ENCODE measurements around the gene KCNN2. TPM values are rescaled to one million over a fixed set of nuclear protein-coding genes. Genes with fewer than 3 reads are reported as not detected.

The KCNN2 gene
- total RNA-seq, 3 donors from 2014 or later = 0.16 to 0.33 TPM; not detected in 1

GRCh38 chr5:114360816-114361723 is 800 bp upstream of the KCNN2 start:
- Histone ChIP-seq H3K4me1 (peaks cover 0 to 8% of the 10 kb centered on the region in 2 donors), H3K27ac (no peak overlapping the region), H3K9me3 (no peaks in the 10 kb centered on the region), H3K4me3 (peak overlapping the region; percentile 50 to 70 (median 58)), H3K36me3 (no peaks in the 10 kb centered on the region), H3K27me3 (peaks cover 0 to 54% of the 10 kb centered on the region in 2 donors)
- intact Hi-C loops (cut with DNase I; ENCODE audit: low total_unique reads) = no loop called here
- no peak for DNase-seq (ENCODE audit: low spot score in 2 of 2)
- TF ChIP-seq POLR2AphosphoS5 (IDR thresholded peaks at IDR 0.05) = no peak
- no peak for TF ChIP-seq POLR2A (IDR thresholded peaks at IDR 0.05)
- no peak for TF ChIP-seq CTCF (IDR thresholded peaks at IDR 0.05)

GRCh38 chr5:114362197-114362976 is 517 bp downstream of the KCNN2 start:
- TF ChIP-seq POLR2A (IDR thresholded peaks at IDR 0.05) (no peak), POLR2AphosphoS5 (IDR thresholded peaks at IDR 0.05) (no peak), CTCF (IDR thresholded peaks at IDR 0.05) (no peak)
- intact Hi-C loops (cut with DNase I; ENCODE audit: low total_unique reads) = no loop called here
- no peak for DNase-seq (ENCODE audit: low spot score in 2 of 2)
- H3K4me3 ChIP-seq = peak overlapping the region; percentile 50 to 70 (median 58)
- H3K9me3 ChIP-seq = no peaks in the 10 kb centered on the region
- H3K36me3 ChIP-seq = no peaks in the 10 kb centered on the region
- H3K27me3 ChIP-seq = peaks cover 0 to 63% of the 10 kb centered on the region in 2 donors
- H3K27ac ChIP-seq = no peak overlapping the region
- peaks cover 0 to 8% of the 10 kb centered on the region in 2 donors for H3K4me1 ChIP-seq

GRCh38 chr5:114362977-114363761 is 1.3 kb downstream of the KCNN2 start:
- no peak for TF ChIP-seq CTCF (IDR thresholded peaks at IDR 0.05)
- no peak for DNase-seq (ENCODE audit: low spot score in 2 of 2)
- Histone ChIP-seq H3K27ac (no peak overlapping the region), H3K4me1 (peaks cover 0 to 8% of the 10 kb centered on the region in 2 donors), H3K4me3 (peak overlapping the region; percentile 50 to 70 (median 58)), H3K36me3 (no peaks in the 10 kb centered on the region), H3K27me3 (peaks cover 0 to 63% of the 10 kb centered on the region in 2 donors), H3K9me3 (no peaks in the 10 kb centered on the region)
- intact Hi-C loops (cut with DNase I; ENCODE audit: low total_unique reads) = no loop called here

GRCh38 chr5:114363837-114364236 is 2.0 kb downstream of the KCNN2 start:
- H3K27me3 ChIP-seq = peaks cover 0 to 63% of the 10 kb centered on the region in 2 donors
- intact Hi-C loops (cut with DNase I; ENCODE audit: low total_unique reads) = no loop called here
- H3K4me1 ChIP-seq = peaks cover 0 to 8% of the 10 kb centered on the region in 2 donors
- no peaks in the 10 kb centered on the region for H3K36me3 ChIP-seq
- peak overlapping the region in 2 of 3 donors; percentile 58 to 70 for H3K4me3 ChIP-seq
- no peak overlapping the region for H3K27ac ChIP-seq
- H3K9me3 ChIP-seq = no peaks in the 10 kb centered on the region
- no peak for TF ChIP-seq POLR2A (IDR thresholded peaks at IDR 0.05)
- TF ChIP-seq POLR2AphosphoS5 (IDR thresholded peaks at IDR 0.05) = no peak
- no peak for TF ChIP-seq CTCF (IDR thresholded peaks at IDR 0.05)
- DNase-seq (ENCODE audit: low spot score in 2 of 2) = no peak

Data from breast epithelium (tissue), 4 donors.